Caco-2 (cell line): ENCODE measurements around the gene CTDSP2. TPM values are rescaled to one million over a fixed set of nuclear protein-coding genes. Genes with fewer than 3 reads are reported as not detected.

Source experiments
- BruUV-seq: library from RNA; stranded (reverse); fragments of 400-500 nt; replicated peaks from 2 replicates; lab custom pipeline; 2021; lab: Mats Ljungman, UMichigan
- CTCF ChIA-PET: fragments of 300-600 bp; sonication (Branson Sonifier 250); formaldehyde crosslinking; loops from one replicate; lab custom pipeline; 2022; ENCODE audit warnings: antibody characterized with exemption; lab: Charles Lee
- POLR2A ChIA-PET: fragments of 300-600 bp; sonication (Branson Sonifier 250); formaldehyde crosslinking; loops from one replicate; lab custom pipeline; 2022; ENCODE audit warnings: antibody characterized with exemption; lab: Charles Lee
- DNase-seq, 2 experiments: peaks; one replicate each; pipeline versions ENCODE4 v3.0.0 to v3.0.0-alpha.2; 2020 to 2022
- H3K27me3 ChIP-seq: replicated peaks from 2 replicates; pipeline ENCODE4 v1.6.0; 2011; ENCODE audit warnings: low read length; ENCODE audit not compliant: control insufficient read depth, insufficient read depth
- H3K36me3 ChIP-seq: 2 replicates; pipeline ENCODE4 v1.5.1; 2011; ENCODE audit warnings: low read length; ENCODE audit not compliant: control insufficient read depth, insufficient read depth
- H3K4me1 ChIP-seq: fragments of 250-450 bp; sonication (Bioruptor Pico); 2 replicates; pipeline ENCODE4 v1.5.1; 2020; ENCODE audit warnings: mild to moderate bottlenecking
- H3K4me3 ChIP-seq: 2 replicates; pipeline ENCODE4 v1.5.1; 2011; ENCODE audit warnings: low read depth, mild to moderate bottlenecking, control low read depth, low read length
- H3K9me3 ChIP-seq: fragments of 250-450 bp; sonication (Bioruptor Pico); 2 replicates; pipeline ENCODE4 v1.5.1; 2020; ENCODE audit warnings: mild to moderate bottlenecking, moderate library complexity
- H3K27ac Mint-ChIP-seq: one replicate; pipeline ENCODE4 v1.8.0; 2022; ENCODE audit warnings: mixed read lengths; ENCODE audit not compliant: unreplicated experiment
- H3K27me3 Mint-ChIP-seq: one replicate; pipeline ENCODE4 v1.8.0; 2022; ENCODE audit warnings: mixed read lengths; ENCODE audit not compliant: insufficient read depth, unreplicated experiment
- H3K36me3 Mint-ChIP-seq: one replicate; pipeline ENCODE4 v1.8.0; 2022; ENCODE audit warnings: mild to moderate bottlenecking, mixed read lengths; ENCODE audit not compliant: insufficient read depth, unreplicated experiment
- H3K4me1 Mint-ChIP-seq: one replicate; pipeline ENCODE4 v1.8.0; 2022; ENCODE audit warnings: low read depth, mixed read lengths; ENCODE audit not compliant: unreplicated experiment
- H3K4me3 Mint-ChIP-seq: one replicate; pipeline ENCODE4 v1.8.0; 2022; ENCODE audit warnings: mild to moderate bottlenecking, moderate library complexity, mixed read lengths; ENCODE audit not compliant: unreplicated experiment
- H3K9me3 Mint-ChIP-seq: one replicate; pipeline ENCODE4 v1.8.0; 2022; ENCODE audit warnings: mixed read lengths; ENCODE audit not compliant: unreplicated experiment
- CTCF ChIP-seq, 2 experiments: fragments of 200-600 bp in 1 of 2; IDR thresholded peaks; 1 replicate in 1 of 2; 2 replicates in 1 of 2; pipeline versions ENCODE4 v1.5.1 to v1.8.0; 2011 to 2022; ENCODE audit warnings: antibody characterized with exemption in 1 of 2, control low read depth in 1 of 2, inconsistent platforms in 1 of 2, low read depth in 1 of 2, low read length in 1 of 2, mild to moderate bottlenecking in 1 of 2, moderate library complexity in 1 of 2; ENCODE audit not compliant: insufficient read depth in 1 of 2, severe bottlenecking in 1 of 2, unreplicated experiment in 1 of 2
- intact Hi-C: fragments of 100-400 bp; cut with micrococcal nuclease; formaldehyde crosslinking; loops from one replicate; pipeline ENCODE4 v1.10.0; 2022; ENCODE audit not compliant: unreplicated experiment
- total RNA-seq: library from RNA; stranded (reverse); gene quantifications from 2 replicates; pipeline ENCODE4 v1.2.3, GENCODE V29; 2022

Gene CTDSP2
- total RNA-seq, 1 experiment from 2014 or later, result 117 TPM

GRCh38 chr12:57800965-57801364 is 45.6 kb downstream of the CTDSP2 start:
- H3K4me3 ChIP-seq, result no peak overlapping the region
- H3K4me3 Mint-ChIP-seq, result no peak overlapping the region
- H3K36me3 ChIP-seq, result no peaks in the 10 kb centered on the region; the same call in 1 of the 2 replicates
- H3K27me3 Mint-ChIP-seq, result no peaks in the 10 kb centered on the region
- no peak overlapping the region for H3K27ac Mint-ChIP-seq
- no peaks in the 10 kb centered on the region for H3K4me1 Mint-ChIP-seq
- ChIA-PET CTCF (interaction anchor here (2.6 kb wide), 1 partner anchor 96 kb away, joined by 16 read pairs; no protein-coding TSS in a partner anchor), POLR2A (no interaction called here)
- H3K36me3 Mint-ChIP-seq, result peaks cover 29% of the 10 kb centered on the region
- no peak for DNase-seq
- no peak for TF ChIP-seq CTCF (IDR thresholded peaks at IDR 0.05; ENCODE audit: insufficient read depth in 1 of 2, low read depth in 1 of 2, low read length in 1 of 2, severe bottlenecking in 1 of 2, unreplicated experiment in 1 of 2)
- H3K27me3 ChIP-seq, result no peaks in the 10 kb centered on the region
- no TSS peak for BruUV-seq
- H3K9me3 ChIP-seq, result no peaks in the 10 kb centered on the region
- intact Hi-C loops, result no loop called here
- H3K9me3 Mint-ChIP-seq, result no peaks in the 10 kb centered on the region
- no peaks in the 10 kb centered on the region for H3K4me1 ChIP-seq

- Histone ChIP-seq H3K27me3 (no peaks in the 10 kb centered on the region), H3K9me3 (no peaks in the 10 kb centered on the region), H3K4me3 (no peak overlapping the region), H3K36me3 (no peaks in the 10 kb centered on the region; the same call in 1 of the 2 replicates), H3K4me1 (no peaks in the 10 kb centered on the region)
- Mint-ChIP-seq H3K4me1 (no peaks in the 10 kb centered on the region), H3K4me3 (no peak overlapping the region), H3K36me3 (peaks cover 42% of the 10 kb centered on the region), H3K27me3 (no peaks in the 10 kb centered on the region), H3K9me3 (no peaks in the 10 kb centered on the region), H3K27ac (no peak overlapping the region)
- ChIA-PET POLR2A (no interaction called here), CTCF (no interaction called here)
- DNase-seq, result no peak
- BruUV-seq, result no TSS peak
- intact Hi-C loops, result no loop called here
- TF ChIP-seq CTCF (IDR thresholded peaks at IDR 0.05; ENCODE audit: insufficient read depth in 1 of 2, low read depth in 1 of 2, low read length in 1 of 2, severe bottlenecking in 1 of 2, unreplicated experiment in 1 of 2), result no peak
Measured at GRCh38 chr12:57797933-57798332, 48.6 kb downstream of the CTDSP2 start.

- H3K27me3 Mint-ChIP-seq, result no peaks in the 10 kb centered on the region
- H3K4me3 Mint-ChIP-seq, result no peak overlapping the region
- H3K9me3 Mint-ChIP-seq, result no peaks in the 10 kb centered on the region
- no peak for TF ChIP-seq CTCF (IDR thresholded peaks at IDR 0.05; ENCODE audit: insufficient read depth in 1 of 2, low read depth in 1 of 2, low read length in 1 of 2, severe bottlenecking in 1 of 2, unreplicated experiment in 1 of 2)
- ChIA-PET CTCF (no interaction called here), POLR2A (no interaction called here)
- H3K4me3 ChIP-seq, result no peak overlapping the region
- peaks cover 49% of the 10 kb centered on the region for H3K36me3 Mint-ChIP-seq
- no TSS peak for BruUV-seq
- no peaks in the 10 kb centered on the region for H3K4me1 ChIP-seq
- no peak for DNase-seq
- no peaks in the 10 kb centered on the region for H3K4me1 Mint-ChIP-seq
- H3K36me3 ChIP-seq, result no peaks in the 10 kb centered on the region; the same call in 1 of the 2 replicates
- intact Hi-C loops, result no loop called here
- H3K9me3 ChIP-seq, result no peaks in the 10 kb centered on the region
- H3K27me3 ChIP-seq, result no peaks in the 10 kb centered on the region
- no peak overlapping the region for H3K27ac Mint-ChIP-seq
Measured at GRCh38 chr12:57796996-57797395, 49.5 kb downstream of the CTDSP2 start.
